Stimulated activated CD4-positive, alpha-beta T cell treated with anti-CD3 and anti-CD28 coated beads, Interleukin-4, amount 100 ng/mL, for 24 hours (primary cell): ENCODE results near the gene RRP9.

Experiments used
- DNase-seq: peaks from one replicate; pipeline ENCODE4 v3.0.0-alpha.2; 2020

The RRP9 gene

DNA sequence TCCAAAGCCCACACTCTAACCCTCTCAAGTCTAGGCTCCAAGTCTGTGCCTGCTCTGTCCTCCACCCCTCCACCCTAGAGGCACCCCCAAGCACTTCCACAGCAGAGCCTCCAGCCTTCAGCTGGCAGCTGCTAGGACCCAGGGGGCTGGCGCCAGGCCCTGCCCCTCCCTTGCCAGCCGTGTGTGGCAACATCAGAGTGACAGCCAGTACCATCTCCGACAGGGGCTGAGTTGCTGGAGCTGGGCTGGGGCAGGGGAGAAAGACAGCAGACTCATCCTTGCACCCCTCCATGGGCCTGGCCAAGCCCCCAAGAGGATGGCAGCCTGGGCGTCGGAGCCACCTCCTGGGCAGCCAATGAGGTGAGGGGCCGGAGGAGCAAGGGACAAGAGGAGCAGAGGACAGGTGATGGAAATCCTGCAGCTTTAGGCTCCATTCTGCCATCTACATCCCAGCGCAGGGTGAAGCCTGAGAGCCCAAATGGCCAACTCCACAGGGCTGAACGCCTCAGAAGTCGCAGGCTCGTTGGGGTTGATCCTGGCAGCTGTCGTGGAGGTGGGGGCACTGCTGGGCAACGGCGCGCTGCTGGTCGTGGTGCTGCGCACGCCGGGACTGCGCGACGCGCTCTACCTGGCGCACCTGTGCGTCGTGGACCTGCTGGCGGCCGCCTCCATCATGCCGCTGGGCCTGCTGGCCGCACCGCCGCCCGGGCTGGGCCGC lies 13.6 kb upstream of the RRP9 start, which contains the start of gene GPR62:
TSS of gene GPR62 (plus strand) at position 207 of the 718 bp plus-strand sequence. CDS start at position 479, 272 bp downstream.
- DNase-seq, result no peak

DNA sequence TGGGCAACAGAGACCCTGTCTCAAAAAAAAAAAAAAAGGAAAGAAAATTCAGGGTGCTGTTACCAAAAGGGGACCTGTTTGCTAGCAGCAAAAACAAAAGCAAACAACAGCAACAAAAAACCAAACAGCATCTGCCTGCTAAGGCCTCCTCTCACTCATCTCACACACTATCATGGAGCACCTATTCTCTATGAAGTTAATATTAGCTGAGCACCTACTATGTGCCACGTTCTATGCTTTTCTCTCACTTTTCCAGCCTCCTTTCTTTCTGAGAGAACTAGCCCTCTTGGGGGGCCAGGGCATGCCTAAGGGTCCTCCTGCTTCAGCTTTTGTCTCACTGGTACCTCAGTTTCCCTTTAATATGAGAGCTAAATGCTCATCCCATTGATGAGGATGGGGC lies 13.0 kb upstream of the RRP9 start:
- DNase-seq, result no peak

DNA sequence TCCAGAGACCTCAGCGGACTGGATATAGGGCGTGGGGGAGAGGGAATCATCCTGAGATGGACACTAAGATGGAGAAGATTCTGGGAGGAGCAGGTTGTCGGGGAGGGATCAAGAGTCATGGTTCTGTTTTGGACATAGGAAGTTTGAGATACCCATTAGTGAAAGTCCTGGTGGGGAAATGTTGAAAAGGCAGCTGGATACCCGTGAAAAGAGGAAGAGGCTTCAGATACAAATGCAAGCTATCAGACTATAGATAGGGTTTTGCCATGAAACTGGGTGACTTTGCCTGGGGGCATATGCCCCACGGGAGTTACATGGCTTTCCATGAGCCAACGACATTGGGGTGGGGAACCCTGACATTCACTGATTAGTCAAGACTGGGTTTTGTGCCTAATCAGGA lies 12.4 kb upstream of the RRP9 start:
- DNase-seq, result no peak

DNA sequence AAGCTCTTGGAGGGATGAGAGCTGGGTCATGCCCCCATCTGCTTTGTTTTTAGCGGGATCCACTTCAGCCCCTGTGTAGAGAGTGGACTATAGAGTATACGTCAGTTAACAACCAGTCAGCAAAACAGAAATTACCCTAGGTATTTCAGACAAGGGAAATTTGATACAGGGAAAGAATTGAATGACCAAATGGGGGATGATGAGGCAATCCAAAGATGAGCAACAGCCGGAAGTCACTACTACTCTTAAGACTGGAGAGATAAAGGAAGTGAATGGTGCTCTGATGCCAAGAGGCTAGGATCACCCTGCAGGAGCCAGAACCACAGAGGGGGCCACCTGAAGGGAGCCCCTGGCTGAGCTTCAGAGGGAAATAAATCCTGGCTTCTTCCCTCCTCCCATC lies 11.7 kb upstream of the RRP9 start:
- DNase-seq, result no peak

DNA sequence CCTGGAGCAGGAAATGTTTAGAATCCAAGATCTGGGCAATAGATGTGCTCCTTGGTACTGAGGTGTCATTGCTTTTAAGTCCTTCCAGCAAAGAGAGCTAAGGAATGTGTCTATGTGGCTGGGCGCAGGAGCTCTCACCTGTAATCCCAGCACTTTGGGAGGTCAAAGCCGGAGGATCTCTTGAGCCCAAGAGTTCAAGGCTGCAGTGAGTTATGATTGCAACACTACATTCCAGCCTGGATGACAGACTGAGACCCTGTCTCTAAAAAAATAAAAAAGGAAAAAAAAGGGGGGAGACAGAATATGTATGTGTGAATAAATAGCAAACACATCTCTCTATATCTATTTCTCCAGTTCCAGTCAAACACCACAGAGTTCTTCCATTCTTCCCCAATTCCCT lies 9.2 kb upstream of the RRP9 start:
- no peak for DNase-seq

DNA sequence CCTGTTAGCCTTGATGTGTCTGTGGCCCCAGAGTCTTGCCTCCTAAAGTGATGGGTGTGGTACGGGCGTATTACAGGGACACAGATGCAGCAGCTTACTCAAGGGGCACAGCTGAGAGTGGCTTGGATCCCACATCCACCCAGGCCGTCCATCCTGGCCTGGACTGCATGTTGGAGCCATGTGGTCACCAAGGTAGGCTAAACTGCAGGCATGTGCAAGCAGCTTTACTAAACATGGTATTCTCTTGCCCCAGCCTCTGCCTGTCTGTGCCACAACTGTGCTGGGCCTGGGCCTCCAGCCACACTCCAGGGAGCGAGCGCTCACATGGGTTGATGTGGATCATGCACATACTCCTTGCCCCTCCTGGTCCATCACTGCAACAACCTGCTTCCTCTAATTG lies 7.4 kb upstream of the RRP9 start:
- no peak for DNase-seq

DNA sequence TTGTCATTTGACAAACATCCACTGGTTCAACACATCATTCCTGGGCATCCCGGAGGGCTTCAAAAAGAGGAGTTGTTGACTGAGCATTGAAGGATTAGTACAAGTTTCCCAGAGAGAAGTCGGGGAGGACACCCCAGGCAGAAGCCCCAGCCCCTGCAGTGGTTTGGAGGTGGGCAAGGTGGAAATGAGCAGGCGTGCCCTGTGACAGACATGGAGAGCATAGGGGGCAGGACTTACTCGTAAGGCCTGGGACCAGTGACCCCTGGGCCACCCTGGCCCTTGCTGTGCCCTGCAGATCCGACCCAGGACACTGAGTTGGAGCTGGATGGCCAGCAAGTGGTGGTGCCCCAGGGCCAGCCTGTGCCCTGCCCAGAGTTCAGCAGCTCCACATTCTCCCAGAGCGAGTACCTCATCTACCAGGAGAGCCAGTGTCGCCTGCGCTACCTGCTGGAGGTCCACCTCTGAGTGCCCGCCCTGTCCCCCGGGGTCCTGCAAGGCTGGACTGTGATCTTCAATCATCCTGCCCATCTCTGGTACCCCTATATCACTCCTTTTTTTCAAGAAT lies 6.4 kb upstream of the RRP9 start:
- DNase-seq, result no peak

DNA sequence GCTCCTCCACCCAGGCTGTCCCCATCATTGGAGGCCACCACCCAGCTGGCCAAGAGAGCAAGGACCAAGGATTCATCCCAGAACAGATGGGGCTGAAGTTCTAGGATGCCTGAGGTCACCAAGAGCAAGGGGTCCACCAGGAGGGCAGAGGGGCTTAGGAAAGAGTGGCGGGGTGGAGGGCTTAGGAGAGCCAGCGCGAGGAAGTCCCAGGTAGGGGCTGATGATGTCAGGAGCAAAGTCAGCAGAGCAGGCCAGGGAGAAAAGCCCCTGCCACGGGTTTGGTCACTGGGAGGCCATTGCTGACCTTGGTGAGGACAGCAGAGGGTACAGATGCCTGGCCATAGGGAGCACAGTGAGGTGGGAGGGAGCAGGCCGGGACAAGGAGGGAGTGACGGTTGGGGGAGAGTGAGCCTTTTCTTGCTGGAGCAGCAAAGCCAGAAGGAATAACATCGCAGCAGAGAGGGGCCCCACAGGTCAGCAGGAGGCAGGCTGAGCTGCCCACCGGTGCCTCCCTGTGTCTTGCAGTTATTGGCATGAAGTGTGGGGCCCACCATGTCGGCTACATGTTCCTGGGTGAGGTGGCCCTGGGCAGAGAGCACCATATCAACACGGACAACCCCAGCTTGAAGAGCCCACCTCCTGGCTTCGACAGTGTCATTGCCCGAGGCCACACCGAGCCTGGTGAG lies 5.7 kb upstream of the RRP9 start:
- DNase-seq, result no peak

DNA sequence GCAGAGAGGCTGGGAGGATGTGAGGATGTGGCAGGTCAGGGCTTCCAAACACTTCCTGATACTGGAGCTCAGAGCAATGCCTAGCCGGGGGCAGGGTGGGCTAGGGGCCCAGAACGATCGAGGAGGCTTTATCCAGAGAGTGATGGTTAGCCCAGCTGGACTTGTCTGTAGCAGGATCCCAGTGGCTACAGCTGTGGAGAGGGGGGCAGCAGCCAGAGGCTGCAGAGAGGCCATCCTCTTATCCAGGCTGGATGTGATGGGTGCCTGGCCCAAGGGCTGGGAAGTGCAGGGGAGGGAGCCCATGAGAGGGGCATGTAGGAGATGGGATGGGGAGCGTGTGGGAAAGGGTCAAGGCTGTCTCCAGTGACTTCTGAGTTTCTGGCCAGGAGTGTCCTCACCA lies 5.1 kb upstream of the RRP9 start:
- no peak for DNase-seq

DNA sequence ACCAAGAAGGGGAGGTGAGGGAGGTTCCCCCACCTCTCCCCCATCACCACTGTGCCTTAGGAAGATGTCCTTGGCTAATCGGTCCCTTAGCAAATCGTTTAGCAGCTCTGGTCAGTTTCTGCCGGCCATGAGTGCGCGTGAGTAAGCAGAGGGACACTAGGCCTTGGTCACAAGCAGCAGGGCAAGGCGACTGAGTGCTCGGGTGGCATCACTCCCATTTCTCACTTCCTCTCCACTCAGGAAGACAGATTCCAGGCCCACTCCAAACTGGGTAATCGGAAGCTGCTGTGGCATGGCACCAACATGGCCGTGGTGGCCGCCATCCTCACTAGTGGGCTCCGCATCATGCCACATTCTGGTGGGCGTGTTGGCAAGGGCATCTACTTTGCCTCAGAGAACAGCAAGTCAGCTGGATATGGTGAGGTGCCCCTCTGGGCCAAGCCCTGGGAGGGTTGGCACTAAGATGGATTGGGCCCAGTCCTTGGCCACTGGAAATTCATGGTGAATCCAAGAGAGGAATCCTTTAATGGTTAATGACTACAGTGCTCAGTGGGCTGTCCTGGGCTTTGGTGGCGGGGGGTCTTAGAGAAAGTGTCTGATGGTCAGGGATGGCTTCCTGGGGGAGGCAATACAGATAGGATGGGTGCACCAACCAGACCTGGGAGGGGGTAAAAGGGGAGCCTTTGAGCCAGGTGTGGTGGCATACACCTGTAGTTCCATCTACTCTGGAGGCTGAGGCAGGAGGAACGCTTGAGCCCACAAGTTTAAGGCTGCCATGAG lies 4.4 kb upstream of the RRP9 start:
- DNase-seq, result no peak

DNA sequence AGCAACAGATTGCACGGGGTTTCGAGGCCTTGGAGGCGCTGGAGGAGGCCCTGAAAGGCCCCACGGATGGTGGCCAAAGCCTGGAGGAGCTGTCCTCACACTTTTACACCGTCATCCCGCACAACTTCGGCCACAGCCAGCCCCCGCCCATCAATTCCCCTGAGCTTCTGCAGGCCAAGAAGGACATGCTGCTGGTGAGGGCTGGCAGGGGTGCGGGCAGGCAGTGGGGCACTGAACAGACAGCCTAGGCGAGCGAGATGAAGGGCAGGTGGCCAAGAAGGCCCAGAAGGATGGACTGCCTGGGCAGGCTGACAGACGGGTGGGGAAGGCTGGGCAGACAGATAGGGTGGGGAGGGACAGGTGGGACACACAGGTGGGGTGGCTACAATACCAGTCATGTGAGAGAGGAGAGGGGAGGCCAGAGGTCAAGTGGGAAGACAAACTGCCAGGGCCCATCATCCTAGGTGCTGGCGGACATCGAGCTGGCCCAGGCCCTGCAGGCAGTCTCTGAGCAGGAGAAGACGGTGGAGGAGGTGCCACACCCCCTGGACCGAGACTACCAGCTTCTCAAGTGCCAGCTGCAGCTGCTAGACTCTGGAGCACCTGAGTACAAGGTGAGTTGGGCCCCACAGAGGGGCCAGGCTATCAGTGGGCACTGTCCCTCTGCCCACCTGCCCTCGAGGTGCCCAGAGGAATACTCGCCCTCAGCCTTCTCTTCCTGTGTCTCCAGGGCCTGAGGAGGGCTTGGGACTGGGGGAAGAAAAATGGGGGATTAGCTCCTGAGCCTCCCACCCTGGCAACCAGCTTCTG lies 3.5 kb upstream of the RRP9 start:
- DNase-seq, result no peak

DNA sequence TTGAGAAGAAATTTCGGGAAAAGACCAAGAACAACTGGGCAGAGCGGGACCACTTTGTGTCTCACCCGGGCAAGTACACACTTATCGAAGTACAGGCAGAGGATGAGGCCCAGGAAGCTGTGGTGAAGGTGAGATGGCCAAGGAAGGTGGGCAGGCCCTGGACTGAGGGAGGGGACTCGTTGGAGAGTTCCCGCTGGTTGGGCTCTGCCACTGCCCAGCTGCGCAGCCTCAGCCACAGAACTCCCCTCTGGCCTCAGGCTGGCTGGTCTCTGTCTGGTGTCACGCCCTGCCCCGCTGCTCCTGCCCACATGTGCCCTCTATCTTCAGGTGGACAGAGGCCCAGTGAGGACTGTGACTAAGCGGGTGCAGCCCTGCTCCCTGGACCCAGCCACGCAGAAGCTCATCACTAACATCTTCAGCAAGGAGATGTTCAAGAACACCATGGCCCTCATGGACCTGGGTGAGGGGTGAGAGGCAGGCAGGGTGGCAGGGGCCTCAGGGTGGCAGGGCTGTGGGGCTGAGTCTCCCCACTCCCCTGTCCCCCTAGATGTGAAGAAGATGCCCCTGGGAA lies 2.8 kb upstream of the RRP9 start:
- DNase-seq, result no peak

DNA sequence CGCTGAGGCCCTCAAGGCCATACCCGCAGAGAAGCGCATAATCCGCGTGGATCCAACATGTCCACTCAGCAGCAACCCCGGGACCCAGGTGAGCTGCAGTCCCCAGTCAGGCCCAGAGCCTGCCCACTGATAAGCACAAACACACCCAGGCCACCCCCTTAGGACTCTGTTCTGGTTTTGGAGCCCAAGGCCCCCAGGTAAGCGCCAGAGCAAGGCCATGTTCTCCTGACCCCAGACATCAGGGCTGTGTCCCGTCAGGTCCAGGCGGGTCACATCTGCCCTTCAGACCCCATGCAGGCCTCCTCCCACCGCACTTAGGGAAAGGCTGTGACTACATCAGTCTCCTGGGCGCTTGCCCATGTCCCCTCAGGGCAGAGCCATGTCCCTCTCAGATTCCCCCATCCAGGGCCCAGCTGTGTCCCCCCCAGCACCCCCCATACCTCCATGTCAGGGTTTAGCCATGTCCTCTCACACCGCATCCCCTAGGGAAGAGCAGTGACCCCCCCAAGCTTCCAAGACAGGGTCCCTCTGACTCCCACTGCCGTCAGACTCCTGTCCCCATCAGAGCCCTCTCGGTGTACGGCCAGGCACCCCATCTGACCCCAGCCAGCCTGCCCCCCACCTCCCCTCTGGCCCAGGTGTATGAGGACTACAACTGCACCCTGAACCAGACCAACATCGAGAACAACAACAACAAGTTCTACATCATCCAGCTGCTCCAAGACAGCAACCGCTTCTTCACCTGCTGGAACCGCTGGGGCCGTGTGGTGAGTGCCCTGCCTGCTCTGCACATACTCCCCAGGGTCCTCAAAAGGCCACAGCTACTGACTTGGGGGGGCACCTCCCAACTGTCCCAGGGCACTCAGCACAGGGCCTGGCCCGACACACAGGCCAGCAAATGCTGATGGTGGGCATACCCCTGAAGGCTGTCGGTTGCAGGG lies 2.0 kb upstream of the RRP9 start:
- no peak for DNase-seq

DNA sequence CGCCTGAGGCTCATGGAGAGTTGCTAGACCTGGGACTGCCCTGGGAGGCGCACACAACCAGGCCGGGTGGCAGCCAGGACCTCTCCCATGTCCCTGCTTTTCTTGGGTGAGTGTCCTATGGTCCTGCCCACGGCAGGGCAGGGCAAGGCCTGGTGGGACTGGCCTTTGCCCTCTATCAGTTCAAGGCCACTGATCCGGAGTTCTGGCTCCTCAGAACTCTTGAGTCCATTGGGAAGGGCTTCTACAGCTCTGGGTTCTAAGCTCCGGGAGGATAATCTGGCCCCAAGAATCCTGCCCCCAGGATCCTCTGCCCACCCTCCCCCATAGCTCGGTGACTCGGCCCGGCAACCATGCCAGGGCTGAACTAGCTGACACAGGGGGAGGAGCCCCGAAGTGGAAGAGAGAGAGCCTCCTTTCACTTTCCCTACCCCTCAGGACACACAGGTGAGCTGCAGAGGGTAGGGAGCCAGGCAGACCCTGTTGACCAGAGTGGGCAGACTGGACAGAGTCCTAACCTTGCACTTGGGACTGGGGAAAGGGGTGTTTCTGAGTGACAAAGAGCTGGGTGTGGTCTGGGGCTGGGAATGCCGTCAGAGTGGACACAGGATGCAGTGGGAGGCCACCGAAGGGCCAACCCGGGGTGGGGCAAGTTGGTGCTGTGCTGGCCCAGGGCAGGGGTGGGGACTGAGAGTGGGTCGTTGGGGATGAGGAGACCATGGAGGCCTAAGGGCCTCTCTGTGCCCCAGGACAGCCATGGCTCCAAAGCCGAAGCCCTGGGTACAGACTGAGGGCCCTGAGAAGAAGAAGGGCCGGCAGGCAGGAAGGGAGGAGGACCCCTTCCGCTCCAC lies 1.1 kb upstream of the RRP9 start:
- DNase-seq, result peak; percentile 67

DNA sequence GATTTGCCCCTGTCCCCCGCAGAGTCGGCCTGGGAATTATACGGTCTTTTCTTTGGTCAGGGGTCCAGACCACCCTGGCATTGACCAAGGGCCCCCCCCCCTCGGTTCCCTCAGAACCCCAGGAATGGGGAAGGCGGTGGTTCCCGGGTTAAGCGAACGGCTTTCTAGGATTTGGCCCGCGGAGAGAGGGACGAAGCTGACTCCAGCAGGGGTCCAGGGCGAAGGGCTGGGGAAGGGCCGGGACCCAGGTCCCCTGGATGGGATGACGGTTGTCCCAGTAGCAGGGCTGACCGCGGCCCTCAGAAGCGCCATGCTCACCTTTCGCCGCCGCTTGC lies 274 bp downstream of the RRP9 start:
- DNase-seq, result no peak

DNA sequence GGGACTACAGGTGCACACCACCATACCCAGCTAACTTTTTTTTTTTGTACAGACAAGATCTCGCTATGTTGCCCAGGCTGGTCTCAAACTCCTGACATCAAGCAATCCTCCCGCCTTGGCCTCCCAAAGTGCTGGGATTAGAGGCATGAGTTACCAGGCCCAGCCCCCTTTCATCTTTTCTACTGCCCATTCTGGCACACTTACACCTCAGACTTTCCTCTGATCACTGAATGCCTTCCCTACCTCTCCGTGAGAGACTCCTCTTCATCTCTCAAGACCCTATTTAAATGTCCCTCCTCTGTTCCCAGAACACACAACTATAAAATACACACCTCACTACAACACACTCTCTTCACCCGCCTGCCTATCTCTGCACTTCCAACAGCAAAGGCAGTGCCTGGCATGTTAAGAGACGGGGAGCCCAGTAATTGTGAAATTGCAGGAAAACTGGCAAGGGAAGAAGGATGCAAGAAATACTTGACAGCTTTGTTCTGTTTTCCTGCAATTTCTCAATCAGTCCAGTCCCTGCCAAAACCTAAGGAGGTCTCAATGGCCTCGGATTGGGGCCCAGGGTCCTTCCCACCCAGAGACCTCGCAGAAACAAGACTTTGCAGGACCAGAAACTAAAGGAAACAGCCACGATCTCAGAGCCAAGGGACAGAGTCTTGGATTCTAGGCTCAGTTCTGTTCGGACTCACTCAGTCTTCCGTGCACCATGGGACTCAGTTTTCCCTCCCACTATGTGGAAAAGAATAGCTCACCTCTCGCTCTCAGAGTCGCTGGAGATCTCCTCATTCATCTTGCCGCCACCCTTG lies 849 bp downstream of the RRP9 start:
- no peak for DNase-seq

DNA sequence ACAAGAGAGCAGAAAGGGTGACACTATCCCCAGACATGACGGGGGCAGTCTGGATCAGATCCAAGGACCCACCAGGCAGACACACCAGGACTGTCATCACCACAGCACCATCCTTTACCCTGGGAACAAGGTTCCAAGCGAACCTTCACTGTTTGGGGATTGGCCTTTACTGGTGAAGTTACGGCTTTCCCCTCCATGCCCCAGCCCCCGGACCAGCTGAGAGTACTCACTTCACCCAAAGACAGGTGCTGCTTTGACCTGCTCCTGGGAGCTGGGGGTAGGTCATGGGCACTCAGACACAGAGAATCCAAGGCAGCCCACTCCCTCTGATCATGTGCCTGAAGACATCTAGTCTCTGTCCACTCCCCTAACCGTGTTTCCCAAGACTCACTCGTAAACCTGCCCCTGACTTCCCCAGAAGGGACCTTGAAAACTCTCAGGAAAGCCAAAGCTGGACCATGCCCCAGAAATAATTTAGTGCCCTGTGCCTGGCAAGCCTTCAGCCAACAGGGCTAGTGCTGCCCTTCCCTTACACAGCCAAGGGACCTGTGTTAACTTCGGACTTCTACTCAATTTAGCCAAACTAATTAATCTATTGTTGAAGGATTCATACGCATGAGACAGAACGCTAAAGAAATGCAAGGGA lies 2.8 kb downstream of the RRP9 start:
- DNase-seq, result no peak

DNA sequence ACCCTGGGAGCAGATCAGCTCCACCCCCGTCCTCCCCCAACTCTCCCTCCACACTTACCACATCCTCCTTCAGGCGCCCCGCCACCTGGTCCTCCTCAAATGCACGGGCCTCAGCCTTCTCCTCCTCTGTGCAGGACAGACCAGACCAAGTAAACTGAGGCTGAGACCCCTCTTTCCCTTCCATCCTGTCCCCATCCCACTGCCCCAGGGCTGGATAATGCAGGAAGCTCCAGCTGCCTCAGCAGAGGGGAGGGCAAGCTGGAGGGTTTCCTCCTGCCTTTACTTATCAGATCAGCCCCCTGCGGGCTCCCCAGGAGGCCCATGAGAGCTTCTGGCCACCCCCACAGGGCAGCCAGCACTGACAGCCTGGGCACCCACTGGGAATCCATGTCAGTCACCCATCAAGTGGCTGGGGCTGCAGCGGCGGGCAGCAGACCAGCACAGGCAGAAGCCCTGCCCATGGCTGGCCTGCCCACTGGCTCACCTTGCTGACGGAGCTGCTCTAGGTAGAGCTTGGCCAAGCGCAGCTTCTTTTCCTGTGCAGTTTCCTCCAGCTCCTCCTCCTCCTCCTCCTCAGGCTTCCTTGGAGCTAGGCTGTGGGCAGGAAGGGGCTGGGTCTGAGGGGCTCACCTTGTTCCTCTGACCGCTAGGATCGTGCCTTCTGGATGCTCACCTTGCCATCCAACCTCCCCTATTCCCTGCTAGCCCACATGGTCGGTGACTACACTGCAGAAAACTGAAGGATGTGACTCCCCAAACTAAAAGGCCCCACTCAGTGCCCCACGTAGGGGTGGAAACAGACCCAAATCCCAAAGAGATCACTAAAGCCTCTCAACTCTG lies 3.9 kb downstream of the RRP9 start:
- DNase-seq, result no peak
